ENCODE results near the gene ABCA13. TPM values are rescaled to one million over a fixed set of nuclear protein-coding genes. Genes with fewer than 3 reads are reported as not detected.

ABCA13 gene
- total RNA-seq, 4 donors from 2014 or later, result under 0.01 to 0.26 (median 0.06) TPM; not detected in 1

GRCh38 chr7:48667407-48667806, 496.1 kb downstream of the ABCA13 start:
- Histone ChIP-seq H3K27ac (replicated peaks in 1 of 4) (no peak overlapping the region), H3K36me3 (no peaks in the 10 kb centered on the region), H3K9me3 (peaks cover 0 to 7% (median 0%) of the 10 kb centered on the region in 4 donors), H3K4me3 (no peak overlapping the region), H3K27me3 (no peaks in the 10 kb centered on the region), H3K4me1 (no peaks in the 10 kb centered on the region)
- TF ChIP-seq POLR2AphosphoS5 (IDR thresholded peaks at IDR 0.05), result no peak
- no peak for TF ChIP-seq CTCF (IDR thresholded peaks at IDR 0.05)
- TF ChIP-seq POLR2A (IDR thresholded peaks at IDR 0.05; ENCODE audit: low read depth), result no peak
- TF ChIP-seq EP300 (IDR thresholded peaks at IDR 0.05), result no peak
- intact Hi-C loops (cut with DNase I), result no loop called here
- 57% methylated on average over 1 of the region's 1 CpG for WGBS
- DNase-seq (ENCODE audit: extremely low spot score), result no peak

GRCh38 chr7:48671656-48672055, 500.4 kb downstream of the ABCA13 start:
- WGBS, result 61% methylated on average over 1 of the region's 1 CpG
- Histone ChIP-seq H3K27ac (replicated peaks in 1 of 4) (no peak overlapping the region), H3K27me3 (no peaks in the 10 kb centered on the region), H3K9me3 (peaks cover 0 to 10% (median 0%) of the 10 kb centered on the region in 4 donors), H3K4me3 (no peak overlapping the region), H3K36me3 (no peaks in the 10 kb centered on the region), H3K4me1 (no peaks in the 10 kb centered on the region)
- intact Hi-C loops (cut with DNase I), result no loop called here
- TF ChIP-seq POLR2AphosphoS5 (IDR thresholded peaks at IDR 0.05) (no peak), POLR2A (IDR thresholded peaks at IDR 0.05; ENCODE audit: low read depth) (no peak), CTCF (IDR thresholded peaks at IDR 0.05) (no peak), EP300 (IDR thresholded peaks at IDR 0.05) (no peak)
- no peak for DNase-seq (ENCODE audit: extremely low spot score)

GRCh38 chr7:48681006-48681405, 509.7 kb downstream of the ABCA13 start:
- H3K4me1 ChIP-seq, result no peaks in the 10 kb centered on the region
- no peak for DNase-seq (ENCODE audit: extremely low spot score)
- H3K9me3 ChIP-seq, result peaks cover 0 to 10% (median 4%) of the 10 kb centered on the region in 4 donors
- intact Hi-C loops (cut with DNase I), result no loop called here
- WGBS, result 63% methylated on average over 2 of the region's 2 CpGs
- H3K27me3 ChIP-seq, result no peaks in the 10 kb centered on the region
- no peak for TF ChIP-seq POLR2AphosphoS5 (IDR thresholded peaks at IDR 0.05)
- H3K36me3 ChIP-seq, result no peaks in the 10 kb centered on the region
- no peak overlapping the region for H3K27ac ChIP-seq (replicated peaks in 1 of 4)
- H3K4me3 ChIP-seq, result no peak overlapping the region

- H3K9me3 ChIP-seq, result no peaks in the 10 kb centered on the region
- no peak overlapping the region for H3K27ac ChIP-seq (replicated peaks in 1 of 4)
- H3K4me3 ChIP-seq, result no peak overlapping the region
- intact Hi-C loops (cut with DNase I), result no loop called here
- TF ChIP-seq POLR2A (IDR thresholded peaks at IDR 0.05; ENCODE audit: low read depth) (no peak), CTCF (IDR thresholded peaks at IDR 0.05) (no peak), EP300 (IDR thresholded peaks at IDR 0.05) (no peak), POLR2AphosphoS5 (IDR thresholded peaks at IDR 0.05) (no peak)
- WGBS, result 45% methylated on average over 1 of the region's 1 CpG
- H3K4me1 ChIP-seq, result no peaks in the 10 kb centered on the region
- no peaks in the 10 kb centered on the region for H3K36me3 ChIP-seq
- DNase-seq (ENCODE audit: extremely low spot score), result no peak
- no peaks in the 10 kb centered on the region for H3K27me3 ChIP-seq
Measured at GRCh38 chr7:48691788-48692187, 520.5 kb downstream of the ABCA13 start.

Other genes with a start within 250 kb of the ABCA13 start
- gene PKD1L1, start 223.0 kb upstream of the ABCA13 start, total RNA-seq, result 1 to 10 TPM in 1 of 4 donors, under 1 TPM in 3; 0.50 to 1.7 (median 0.73) TPM
- gene HUS1, start 191.8 kb upstream of the ABCA13 start, total RNA-seq, result 10 to 100 TPM; 11.5 to 15.6 (median 13.7) TPM
- gene SUN3, start 142.4 kb upstream of the ABCA13 start, total RNA-seq, result not detected
- not detected for gene C7orf57, start 135.9 kb upstream of the ABCA13 start, total RNA-seq
- 10 to 100 TPM in 3 of 4 donors, 1 to 10 TPM in 1; 7.1 to 26.8 (median 10.6) TPM for gene UPP1, start 82.2 kb upstream of the ABCA13 start, total RNA-seq

Measured in esophagus muscularis mucosa (tissue), 4 donors.